Gastroesophageal sphincter (tissue), 3 donors: ENCODE data around the gene MYH14.
"Not testable (repeated sequence)": the region's sequence is repeated elsewhere in the genome, so short reads cannot be mapped to it uniquely, and the experiment has no call there.

Source experiments
- CTCF ChIP-seq, 4 experiments: fragments of 200-600 bp in 2 of 4; fragments of 450-650 bp in 2 of 4; sonication (generic) in 1 of 4; IDR thresholded peaks; one replicate each; pipeline ENCODE4 v1.5.1; 2017 to 2019; ENCODE audit warnings: antibody characterized with exemption in 4 of 4, mild to moderate bottlenecking in 2 of 4, moderate library complexity in 2 of 4
- POLR2A ChIP-seq, 2 donors: fragments of 450-650 bp; IDR thresholded peaks; one replicate each; pipeline ENCODE4 v1.6.1; 2017; ENCODE audit warnings: antibody characterized with exemption in 2 of 2, mild to moderate bottlenecking in 2 of 2, moderate library complexity in 1 of 2
- POLR2AphosphoS5 ChIP-seq: sonication (generic); formaldehyde crosslinking; IDR thresholded peaks from one replicate; pipeline ENCODE4 v1.6.1; 2017; ENCODE audit warnings: antibody characterized with exemption

- TF ChIP-seq CTCF (IDR thresholded peaks at IDR 0.05); POLR2AphosphoS5; POLR2A (IDR thresholded peaks at IDR 0.05): not testable (repeated sequence)
Observed at GRCh38 chr19:50237493-50237892, 34.1 kb downstream of the MYH14 start.
